HG02852 (cell line): Measurements from ENCODE around the gene TMEM69.
"Not testable (repeated sequence)": the region's sequence is repeated elsewhere in the genome, so short reads cannot be mapped to it uniquely, and the experiment has no call there.

Experiments used
- ATAC-seq: cut with Tn5 transposase; IDR thresholded peaks from one replicate; pipeline ENCODE4 v1.9.1; 2021; ENCODE audit warnings: mild to moderate bottlenecking, moderate library complexity; ENCODE audit not compliant: unreplicated experiment

TMEM69 gene, protein sequence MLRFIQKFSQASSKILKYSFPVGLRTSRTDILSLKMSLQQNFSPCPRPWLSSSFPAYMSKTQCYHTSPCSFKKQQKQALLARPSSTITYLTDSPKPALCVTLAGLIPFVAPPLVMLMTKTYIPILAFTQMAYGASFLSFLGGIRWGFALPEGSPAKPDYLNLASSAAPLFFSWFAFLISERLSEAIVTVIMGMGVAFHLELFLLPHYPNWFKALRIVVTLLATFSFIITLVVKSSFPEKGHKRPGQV

DNA sequence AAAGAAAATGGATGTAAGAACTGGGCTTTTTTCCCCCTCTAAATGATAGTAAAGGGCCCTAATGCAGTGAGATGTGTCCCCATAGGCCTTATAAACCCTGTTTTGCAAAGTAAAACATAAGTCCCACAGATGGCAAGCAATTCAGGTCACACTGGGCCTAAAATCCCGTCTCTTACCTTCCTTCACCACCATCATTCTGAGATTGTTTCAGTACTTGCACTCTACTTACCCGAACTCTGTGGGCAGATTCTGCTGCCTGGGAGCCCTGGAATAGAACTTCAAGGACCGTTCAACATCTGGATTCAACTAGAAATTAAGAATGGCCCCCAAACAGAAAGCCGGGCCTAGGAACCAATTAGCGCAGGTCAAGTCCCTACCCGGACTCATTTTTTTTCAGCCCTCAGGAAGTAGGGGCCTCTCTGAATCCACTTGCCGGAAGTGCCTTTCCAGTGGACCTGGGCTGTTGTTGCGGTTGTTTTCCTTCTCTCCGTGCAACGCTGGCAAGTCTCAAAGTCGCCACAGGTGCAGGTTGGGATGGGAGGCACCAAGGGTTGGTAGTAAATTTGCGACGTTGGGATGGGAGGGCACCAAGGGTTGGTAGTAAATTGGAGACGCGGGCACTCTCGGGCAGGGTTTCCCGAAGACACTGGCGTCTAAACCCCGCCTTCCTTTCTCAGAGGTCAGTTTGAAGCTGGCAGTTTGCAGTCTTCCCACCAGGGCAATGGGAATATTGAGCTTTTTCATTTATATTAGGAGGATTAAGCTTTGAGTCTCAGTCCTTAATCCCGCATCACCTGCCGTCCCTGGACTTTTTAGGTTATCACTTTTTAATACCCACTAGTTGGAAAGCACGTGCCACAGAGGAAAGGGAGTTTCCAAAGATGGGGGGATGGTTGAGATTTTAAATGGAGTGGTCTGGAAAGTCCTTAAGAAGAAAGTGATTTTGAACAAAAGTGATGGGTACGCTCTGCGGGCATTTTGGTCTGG, at the start of gene TMEM69:
Gene TMEM69 (plus strand): TSS at position 428 of the 987 bp plus-strand sequence. CDS start 2,888 bp downstream, outside the sequence.
- ATAC-seq, result no peak

DNA sequence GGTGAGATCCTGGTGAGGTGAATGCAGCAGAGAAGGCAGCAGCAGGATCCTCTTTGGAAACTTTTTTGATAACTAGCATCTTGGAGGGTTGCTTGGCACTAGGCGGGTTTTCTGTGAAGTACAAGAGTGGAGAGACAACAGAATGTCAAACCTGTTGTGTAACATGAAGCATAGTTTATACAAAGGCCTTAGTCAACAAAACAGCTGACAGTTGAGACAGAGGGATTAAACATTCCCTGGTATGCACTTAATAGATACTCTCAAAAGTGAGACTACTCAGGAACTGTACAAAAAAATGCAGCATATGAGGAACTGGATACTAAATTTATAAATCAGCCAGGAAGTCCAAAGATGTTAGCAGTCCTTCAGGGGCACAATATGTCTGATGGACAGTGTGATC, 47.7 kb upstream of the TMEM69 start:
- no peak for ATAC-seq

DNA sequence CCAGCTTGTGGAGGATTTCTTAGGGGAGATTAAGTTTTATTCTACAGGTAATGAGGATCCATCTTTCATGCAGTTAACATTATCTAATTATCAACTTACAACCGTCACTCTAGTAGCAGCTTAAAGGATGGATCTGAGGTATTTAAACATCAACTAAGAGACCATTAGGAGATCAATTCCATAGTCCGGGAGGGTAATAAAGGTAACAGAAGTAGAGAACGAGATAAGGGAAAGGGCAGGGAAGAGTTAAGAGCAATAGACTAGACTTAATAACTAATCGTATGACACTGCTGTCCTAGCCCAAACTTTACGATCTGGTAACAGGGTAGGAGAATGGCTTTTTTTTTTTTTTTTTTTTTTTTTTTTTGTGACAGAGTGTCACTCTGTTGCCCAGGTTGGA, 44.7 kb upstream of the TMEM69 start:
- ATAC-seq, result no peak

DNA sequence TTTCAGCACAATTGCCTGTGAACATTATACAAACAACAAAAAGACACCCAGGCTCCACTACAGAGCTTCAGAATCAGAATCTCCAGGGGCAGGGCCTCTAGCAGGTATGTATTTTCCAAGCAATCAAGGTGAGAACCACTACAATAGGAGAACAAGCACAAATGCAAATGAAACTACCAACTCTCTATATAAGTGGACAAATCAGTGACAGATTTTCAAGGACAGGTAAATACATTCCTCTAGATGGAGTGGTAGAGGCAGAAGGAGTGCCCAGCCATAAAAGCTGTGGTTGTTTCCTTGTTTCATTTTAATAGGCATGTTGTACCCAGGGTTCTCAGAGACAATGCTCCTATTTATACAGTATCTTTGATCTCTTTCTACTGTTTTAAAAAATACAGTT, 44.0 kb upstream of the TMEM69 start:
- ATAC-seq, result no peak

DNA sequence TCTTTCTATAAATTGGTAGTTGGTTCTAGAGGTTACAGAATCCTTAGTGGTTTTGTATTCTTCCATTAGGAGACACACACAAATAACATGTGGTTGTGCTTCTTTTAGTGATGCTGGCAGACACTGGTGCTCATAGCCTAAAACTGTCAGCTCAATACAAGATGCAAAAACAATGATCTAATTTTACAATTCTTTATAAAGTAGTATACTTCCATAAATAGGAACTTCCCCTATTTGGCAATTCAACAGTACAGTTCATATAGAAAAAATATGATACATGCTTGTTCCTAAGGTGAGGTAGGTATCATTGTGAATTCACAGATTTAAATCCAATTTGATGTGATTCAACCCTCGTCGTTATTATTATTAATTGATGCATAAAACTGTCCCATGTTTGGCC, 43.3 kb upstream of the TMEM69 start:
- no peak for ATAC-seq

DNA sequence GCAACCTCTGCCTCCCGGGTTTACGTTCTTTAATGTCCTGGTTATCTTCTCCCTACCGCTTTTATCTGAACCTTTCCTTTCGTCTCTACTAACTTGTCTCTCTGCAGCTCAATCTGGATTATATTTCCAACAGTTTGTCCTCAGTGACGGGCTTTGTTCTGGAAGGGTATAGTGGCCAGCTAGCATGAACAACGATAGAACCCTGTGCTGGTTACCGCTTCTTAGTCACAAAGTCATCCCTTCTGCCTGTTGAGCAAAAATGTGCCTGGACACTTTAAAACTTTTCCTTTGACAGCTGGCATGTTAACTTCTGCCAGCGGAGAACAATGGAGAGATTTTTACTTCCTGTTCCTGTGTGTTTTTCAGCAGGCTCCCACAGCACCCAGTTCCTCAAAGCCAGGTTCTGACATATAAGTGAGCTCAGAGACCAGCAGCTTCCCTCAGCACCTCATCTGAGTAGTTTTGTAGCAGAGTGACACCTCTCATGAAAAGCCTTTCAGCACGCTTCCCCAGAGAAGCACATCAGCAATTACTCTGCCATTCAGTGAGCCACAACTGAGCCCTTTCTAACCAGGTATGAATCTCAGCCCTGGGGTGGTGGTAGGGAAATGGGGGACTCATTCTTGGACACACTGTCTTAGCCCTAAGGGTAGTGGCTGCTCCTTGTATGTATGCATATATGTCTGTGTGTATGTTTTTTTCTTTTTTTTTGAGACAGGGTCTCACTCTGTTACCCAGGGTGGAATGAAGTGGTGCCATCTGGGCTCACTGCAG, 40.5 kb upstream of the TMEM69 start:
- ATAC-seq, result no peak

DNA sequence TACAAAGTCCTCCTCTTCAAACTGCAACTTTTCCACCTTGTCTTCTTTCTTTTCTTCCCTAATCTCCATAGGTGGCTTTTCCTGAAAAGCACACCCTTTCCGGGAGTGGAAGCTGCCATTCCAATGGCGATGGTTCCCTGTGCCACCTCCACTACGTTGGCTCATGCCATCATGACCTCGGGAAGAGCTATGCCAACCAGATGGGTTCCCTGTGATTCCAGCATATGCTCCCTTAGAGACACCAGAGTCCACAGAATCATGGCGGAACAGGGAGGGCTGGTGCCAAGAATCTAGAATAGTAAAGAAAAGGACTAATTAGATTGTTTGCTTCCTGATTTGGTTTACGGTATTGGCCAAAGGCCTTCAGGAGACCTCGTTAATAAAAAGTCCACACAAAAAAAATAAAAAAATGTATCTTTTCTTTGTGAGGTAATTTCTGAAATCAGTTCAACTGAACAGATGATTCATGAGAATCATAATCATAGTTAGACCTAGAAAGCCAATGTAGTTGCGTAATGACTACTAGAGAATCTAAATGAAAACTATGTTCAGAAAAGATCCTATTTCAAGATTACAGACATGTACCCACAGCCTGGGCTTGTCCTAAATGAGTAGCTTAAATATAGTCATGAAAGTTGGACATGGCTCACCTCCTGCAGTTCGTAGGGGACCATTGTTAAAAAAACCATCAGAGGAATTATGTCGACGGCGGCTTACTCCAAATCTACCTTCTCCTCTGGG, 33.3 kb upstream of the TMEM69 start:
- no peak for ATAC-seq

DNA sequence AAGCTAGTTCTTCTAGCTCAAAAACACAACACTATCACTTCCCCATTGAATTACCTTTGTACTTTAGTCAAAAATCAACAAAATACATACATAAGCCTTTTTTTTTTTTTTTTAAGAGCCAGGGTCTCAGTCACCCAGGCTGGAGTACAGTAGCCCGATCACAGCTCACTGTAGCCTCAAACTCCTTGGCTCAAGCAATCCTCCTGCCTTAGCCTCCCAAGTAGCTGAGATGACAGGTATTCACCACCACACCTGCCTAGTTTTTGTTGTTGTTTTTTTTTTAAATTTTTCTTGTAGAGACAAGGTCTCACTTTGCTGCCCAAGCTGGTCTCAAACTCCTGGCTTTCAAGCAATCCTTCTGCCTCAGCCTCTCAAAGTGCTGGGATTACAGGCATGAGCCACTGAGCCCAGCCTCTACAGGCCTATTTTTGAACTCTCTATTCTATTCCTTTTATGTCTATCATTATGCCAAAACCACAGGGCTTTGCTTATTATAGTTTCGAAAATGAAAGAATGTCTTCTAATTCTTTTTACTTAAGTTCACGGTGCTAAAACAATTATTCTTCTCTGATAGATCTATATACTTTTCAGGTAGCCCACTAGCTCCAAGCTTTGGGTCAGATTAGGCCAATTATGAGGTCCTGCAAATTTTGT, 31.3 kb upstream of the TMEM69 start:
- no peak for ATAC-seq

DNA sequence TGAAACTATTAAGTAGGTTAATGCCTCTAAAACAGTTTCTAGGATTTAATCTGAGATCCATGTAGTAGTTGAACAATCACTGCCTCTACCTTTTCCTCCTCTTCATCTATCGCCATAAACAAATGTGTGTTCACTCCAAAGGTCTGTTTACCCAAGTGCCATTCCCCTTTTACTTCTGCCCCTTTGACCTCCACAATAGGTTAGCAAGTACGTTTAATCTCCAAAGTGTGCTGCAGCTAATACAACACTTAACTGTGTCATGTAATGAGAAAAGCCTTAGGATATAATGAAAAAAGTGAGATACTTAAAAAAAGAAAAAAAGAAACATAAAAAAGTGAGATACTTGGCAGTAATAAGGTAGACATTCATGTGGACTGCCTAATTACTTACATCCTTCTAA, 29.8 kb upstream of the TMEM69 start:
- ATAC-seq, result no peak

DNA sequence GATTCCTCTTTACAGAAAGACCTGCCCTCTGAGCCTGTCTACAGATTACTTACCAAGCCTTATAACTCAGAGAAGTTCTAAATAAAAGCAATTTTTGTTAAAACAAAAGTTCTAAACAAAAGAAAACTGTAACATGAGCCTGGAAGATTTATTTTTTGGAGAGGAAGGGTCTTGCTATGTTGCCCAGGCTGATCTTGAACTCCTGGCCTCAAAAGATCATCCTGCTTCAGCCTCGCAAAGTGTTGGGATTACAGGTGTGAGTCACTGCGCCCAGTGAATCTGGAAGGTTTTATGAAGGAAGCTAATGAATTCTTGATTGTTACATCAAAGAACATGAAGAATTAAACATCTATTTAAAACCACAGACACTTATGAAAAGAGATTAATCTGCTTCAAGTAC, 28.8 kb upstream of the TMEM69 start:
- no peak for ATAC-seq

DNA sequence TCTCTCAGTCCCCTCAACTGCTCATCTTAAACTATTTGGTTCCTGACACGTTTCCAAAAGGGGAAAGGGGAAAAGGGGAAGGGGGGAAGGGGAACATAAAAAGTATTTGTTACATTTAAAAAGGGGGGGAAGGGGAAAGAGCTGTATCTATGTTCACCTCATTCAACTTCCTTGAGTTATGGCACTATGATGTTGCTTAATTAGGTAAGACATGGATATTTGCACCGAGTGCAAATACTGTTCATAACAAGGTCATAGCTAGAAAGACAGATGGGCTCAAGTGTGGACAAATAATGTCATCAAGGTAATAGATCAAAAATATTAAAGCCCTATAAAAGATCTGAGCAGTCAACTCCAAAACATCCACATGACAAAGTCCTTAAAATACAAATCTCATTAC, 27.6 kb upstream of the TMEM69 start:
- ATAC-seq, result no peak

DNA sequence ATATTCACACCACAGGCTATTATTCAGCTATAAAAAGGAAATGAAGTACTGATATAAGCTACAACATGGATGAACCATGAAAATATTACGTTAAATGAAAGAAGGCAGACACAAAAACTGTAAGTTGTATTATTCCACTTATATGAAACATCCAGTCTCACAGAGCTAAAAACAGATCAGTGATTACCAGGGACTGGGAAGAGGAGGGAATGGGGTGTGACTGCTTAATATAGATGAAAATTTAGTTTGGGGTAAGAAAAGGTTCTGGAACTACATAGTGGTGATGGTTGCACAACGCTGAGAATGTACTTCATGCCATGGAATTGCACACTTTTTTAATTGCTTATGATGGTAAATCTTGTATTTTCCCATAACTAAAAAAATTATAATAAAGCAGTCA, 21.1 kb upstream of the TMEM69 start:
- no peak for ATAC-seq

DNA sequence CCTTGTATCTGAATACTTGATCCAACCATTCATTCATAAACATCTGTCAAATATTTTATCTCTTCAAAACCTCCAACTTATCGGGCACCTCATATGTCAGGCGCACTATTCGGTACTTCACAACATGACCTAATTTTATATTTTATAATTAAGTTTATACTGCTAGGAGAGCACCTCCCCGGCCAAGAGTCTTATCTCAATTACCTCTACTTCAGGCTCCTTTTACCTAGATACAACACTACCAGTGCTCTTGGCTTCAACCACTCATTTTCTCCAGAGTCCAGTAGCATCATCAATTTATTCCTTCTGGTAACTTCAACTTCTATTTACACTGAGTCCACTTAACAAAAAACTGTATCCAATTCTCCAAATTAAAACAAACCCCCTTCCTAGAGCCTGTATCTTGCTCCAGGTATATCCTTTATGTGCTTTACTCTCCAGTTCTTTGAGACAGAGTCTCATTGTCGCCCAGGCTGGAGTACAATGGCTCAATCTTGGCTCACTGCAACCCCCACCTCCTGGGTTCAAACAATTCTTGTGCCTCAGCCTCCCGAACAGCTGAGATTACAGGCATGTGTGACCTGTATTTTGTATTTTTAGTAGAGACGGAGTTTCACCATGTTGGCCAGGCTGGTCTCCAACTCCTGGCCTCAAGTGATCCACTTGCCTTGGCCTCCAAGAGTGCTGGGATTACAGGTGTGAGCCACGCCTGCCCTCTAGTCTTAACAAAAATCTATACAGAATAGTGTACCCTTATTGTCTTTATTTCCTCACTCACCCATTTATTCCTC, 20.5 kb upstream of the TMEM69 start:
- no peak for ATAC-seq

DNA sequence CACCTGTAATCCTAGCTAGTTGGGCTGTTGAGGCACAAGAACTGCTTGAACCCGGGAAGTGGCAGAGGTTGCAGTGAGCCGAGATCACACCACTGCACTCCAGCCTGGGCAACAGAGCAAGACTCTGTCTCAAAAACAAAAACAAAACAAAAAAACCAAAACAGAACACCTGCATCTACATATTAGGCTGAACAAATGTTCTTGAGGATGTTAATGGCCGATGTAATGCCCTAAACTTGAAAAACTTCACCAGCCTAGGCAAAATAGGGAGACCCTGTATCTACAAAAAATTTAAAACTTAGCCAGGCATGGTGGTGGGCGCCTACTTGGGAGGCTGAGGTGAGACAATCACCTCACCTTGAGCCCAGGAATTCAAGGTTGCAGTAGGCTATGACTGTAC, 19.5 kb upstream of the TMEM69 start:
- ATAC-seq, result no peak

DNA sequence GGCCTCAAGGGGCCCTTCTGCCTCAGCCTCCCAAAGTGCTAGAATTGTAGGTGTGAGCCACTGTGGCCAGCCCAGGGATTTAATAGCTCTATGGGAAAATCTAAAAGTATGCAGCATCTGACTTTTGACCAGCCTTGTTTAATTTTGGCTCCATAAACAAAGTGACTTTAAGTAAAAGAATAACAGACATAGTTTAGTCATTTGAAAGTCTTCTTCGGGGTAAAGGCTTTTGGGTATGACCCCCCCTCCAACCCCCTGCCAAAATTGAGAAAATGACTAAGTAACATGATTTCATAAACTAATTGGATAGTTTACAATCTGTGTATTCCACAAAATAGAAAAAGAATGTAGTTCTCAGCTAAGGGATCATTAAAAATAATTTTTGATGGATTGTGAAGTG, 18.6 kb upstream of the TMEM69 start:
- no peak for ATAC-seq

DNA sequence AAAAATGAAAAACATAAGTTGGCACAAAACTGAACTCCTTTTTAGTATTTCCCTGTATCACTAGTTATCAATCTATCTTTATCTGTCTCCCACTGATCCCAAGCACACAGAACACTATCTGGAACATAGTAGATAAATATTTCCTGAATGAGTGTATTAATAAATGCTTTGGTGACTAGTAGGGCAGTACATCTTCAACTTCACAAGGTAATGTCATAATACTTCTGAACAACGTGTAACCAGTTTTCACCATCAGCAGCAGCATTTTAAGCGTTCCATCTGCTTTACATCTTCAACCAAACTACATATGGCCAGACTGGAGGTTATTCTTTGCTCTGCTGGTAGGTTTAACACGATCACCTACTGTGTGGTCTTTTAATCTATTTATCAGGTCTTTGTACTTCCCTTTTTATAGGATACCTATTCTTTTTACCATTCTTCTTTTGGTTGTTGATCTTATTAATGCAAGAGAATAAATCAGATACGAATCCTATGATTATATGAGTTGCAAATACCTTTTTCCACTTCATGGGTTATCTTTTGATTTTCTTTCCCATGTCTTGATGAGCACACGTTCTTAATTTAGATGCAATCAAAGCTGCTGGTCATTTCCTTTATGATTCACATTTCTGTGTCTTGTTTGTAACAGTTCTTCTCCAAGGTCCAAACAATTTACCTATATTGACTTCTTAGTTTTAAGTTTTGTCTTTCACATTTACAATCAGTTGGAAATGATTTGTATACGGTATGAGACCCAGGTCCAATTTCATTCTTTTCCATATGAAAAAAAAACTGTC, 17.9 kb upstream of the TMEM69 start:
- ATAC-seq, result no peak

DNA sequence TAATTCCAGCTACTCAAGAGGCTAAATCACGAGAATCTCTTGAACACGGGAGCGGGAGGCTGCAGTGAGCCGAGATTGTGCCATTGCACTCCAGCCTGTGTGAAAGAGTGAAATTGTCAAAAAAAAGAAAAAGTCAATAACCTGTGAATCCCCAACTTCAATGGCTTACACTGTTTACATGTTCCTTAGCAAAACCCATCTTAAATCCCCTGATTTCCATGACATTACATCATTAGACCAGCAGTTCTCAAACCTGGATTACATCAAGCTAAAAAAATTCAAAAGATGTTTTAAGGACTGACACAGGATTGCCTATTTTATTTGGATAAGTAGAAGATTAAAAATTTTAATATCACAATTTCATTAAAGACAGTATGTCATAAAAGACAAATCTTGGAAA, 14.0 kb upstream of the TMEM69 start:
- no peak for ATAC-seq

DNA sequence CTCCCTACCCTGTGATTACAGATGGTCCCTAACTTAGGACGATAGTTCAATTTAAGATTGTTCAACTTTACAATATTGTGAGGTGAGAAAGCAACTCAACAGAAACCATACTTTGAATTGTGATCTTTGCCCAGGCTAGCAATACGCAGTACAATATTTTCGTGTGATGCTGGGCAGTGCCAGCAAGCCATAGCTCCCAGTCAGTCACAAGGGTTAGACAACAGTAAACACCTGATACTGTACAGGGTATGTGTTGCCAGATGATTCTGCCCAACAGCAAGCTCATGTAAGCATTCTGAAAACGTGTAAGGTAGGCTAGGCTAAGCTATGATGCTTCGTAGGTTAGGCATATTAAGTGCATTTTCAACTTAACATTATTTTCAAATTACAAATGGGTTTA, 13.5 kb upstream of the TMEM69 start:
- no peak for ATAC-seq

DNA sequence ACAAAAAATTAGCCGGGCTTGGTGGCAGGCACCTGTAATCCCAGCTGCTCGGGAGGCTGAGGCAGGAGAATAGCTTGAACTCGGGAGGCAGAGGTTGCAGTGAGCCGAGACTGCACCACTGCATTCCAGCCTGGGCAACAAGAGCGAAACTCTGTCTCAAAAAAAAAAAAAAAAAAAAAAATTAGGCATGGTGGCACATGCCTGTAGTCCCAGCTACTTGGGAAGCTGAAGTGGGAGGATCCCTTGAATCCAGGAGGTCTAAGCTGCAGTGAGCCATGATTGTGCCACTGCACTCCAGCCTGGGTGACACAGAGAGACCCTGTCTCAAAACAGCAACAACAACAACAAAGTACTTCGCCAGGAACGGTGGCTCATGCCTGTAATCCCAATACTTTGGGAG, 11.4 kb upstream of the TMEM69 start:
- not testable (repeated sequence) for ATAC-seq
